Measurements from ENCODE around the gene SERPINA4. TPM values are rescaled to one million over a fixed set of nuclear protein-coding genes. Genes with fewer than 3 reads are reported as not detected.
"Not testable (repeated sequence)": the region's sequence is repeated elsewhere in the genome, so short reads cannot be mapped to it uniquely, and the experiment has no call there.

The SERPINA4 gene
- total and polyA plus RNA-seq, 2 donors (not counting 3 experiments of a cell fraction or from before 2014, with no cell fraction given) = not detected

DNA sequence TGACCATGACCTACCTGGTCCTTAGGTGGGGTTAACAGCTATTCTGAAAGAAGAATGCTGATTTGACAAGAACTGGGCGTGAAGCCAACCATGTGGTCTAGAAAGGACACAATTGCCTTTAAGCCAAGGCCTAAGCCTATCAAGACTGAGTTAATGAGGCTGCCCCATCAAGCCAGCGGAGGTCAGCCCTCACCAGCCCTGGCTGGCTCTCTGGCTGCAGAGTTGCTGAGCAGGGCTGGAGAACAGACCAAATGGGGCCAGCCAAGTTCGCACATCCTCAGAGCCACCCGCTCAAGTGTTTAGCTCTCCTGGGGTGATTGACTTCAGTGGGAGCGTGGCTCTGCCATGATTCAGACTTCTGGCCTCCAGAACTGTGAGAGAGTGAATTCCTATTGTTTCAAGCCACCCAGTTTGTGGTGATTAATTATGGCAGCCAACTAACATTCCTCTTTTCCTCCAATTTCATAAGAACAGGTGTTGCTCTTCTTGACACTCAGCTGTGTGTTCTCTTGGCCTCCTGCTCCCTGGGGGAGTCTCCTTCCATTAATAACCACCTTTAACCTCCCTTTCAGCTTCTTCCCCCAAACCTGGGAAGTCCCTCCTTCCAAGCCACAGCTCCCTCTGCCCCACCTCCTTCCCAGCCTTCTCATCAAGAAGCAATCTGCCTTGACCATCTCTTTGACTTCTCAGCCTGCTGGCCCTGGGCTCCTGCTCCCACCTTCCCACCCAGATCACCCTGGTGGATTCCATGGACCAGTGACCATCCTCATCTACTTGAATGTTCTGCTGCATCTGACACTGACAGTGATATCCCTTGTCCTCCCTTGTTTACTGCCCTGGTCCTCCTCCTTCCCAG lies 14.7 kb downstream of the SERPINA4 start:
- ChIA-PET CTCF (no interaction called here), POLR2A (no interaction called here)
- H3K9me3 ChIP-seq (replicated peaks; ENCODE audit: control insufficient read depth, insufficient read depth, low read length) = no peaks in the 10 kb centered on the region
- no peaks in the 10 kb centered on the region for H3K27me3 ChIP-seq (ENCODE audit: control insufficient read depth in 2 of 2, insufficient read depth in 2 of 2, low read length in 2 of 2)
- no peak for TF ChIP-seq POLR2AphosphoS5 (IDR thresholded peaks at IDR 0.05; ENCODE audit: insufficient read depth, low read depth, low read length)
- TF ChIP-seq GATA2 (IDR thresholded peaks at IDR 0.05; ENCODE audit: insufficient read depth, insufficient read length, low read depth, low read length) = no peak
- no peak for TF ChIP-seq JUN (IDR thresholded peaks at IDR 0.05; ENCODE audit: borderline replicate concordance, insufficient read depth, insufficient read length, low read depth)
- TF ChIP-seq POLR2A (IDR thresholded peaks at IDR 0.05; ENCODE audit: low read depth, low read length) = no peak
- TF ChIP-seq FOS (IDR thresholded peaks at IDR 0.05; ENCODE audit: borderline replicate concordance, insufficient read depth, low read length) = no peak
- H2AFZ ChIP-seq (ENCODE audit: low read depth, low read length) = no peak overlapping the region
- no peaks in the 10 kb centered on the region for H3K9me1 ChIP-seq (replicated peaks; ENCODE audit: control insufficient read depth, extremely low read depth, insufficient read depth, low read length)
- no peaks in the 10 kb centered on the region for H3K36me3 ChIP-seq (ENCODE audit: control insufficient read depth in 2 of 2, extremely low read depth in 1 of 2, insufficient read depth in 2 of 2, low read length in 2 of 2)
- no peak overlapping the region for H3K4me2 ChIP-seq (ENCODE audit: insufficient read depth, low read length)
- no peak overlapping the region for H3K4me3 ChIP-seq (replicated peaks in 1 of 3; ENCODE audit: insufficient read depth in 1 of 3, low read depth in 1 of 3, low read length in 3 of 3)
- dilution Hi-C loops (cut with MboI; ENCODE audit: extremely low pct_ligation_motif_present, low sequenced_read_pairs) = no loop called here
- no peaks in the 10 kb centered on the region for H3K4me1 ChIP-seq (ENCODE audit: control insufficient read depth, extremely low read depth, insufficient read depth, low read length)
- BruUV-seq (replicated peaks) = no TSS peak
- FAIRE-seq (no peak), DNase-seq (ENCODE audit: low read depth, low spot score) (no peak)
- H4K20me1 ChIP-seq (replicated peaks; ENCODE audit: control insufficient read depth, extremely low read depth, insufficient read depth, low read length) = no peaks in the 10 kb centered on the region
- no peaks in the 10 kb centered on the region for H3K79me2 ChIP-seq (ENCODE audit: control insufficient read depth, insufficient read depth, low read length)
- H3K9ac ChIP-seq (replicated peaks; ENCODE audit: extremely low read depth, insufficient read depth, low read length) = no peak overlapping the region
- intact Hi-C loops (cut with micrococcal nuclease) = no loop called here
- no peak overlapping the region for H3K27ac ChIP-seq (ENCODE audit: insufficient read depth, low read depth, low read length)

DNA sequence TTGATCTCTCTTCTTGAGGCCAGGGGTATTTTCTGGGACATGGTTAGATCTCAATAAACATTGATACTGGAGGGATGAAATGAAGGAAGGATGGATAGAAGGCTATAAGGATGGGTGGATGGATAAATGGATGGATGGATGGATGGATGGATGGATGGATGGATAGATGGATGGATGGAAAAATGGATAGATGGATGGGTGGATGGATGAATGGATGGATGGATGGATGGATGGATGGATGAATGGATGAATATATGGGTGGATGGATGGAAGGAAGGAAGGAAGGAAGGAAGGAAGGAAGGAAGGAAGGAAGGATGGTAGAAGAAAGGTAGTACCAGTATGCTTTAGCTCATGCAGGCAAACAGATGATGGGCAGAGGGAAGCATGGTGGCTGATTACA lies 16.2 kb downstream of the SERPINA4 start:
- CTCF ChIA-PET = not testable (repeated sequence)

More for the DNA sequence above, 16.2 kb downstream of the SERPINA4 start:
- H3K9me1 ChIP-seq (replicated peaks; ENCODE audit: control insufficient read depth, extremely low read depth, insufficient read depth, low read length); H3K4me3 ChIP-seq (replicated peaks in 1 of 3; ENCODE audit: insufficient read depth in 1 of 3, low read depth in 1 of 3, low read length in 3 of 3); H3K27me3 ChIP-seq (ENCODE audit: control insufficient read depth in 2 of 2, insufficient read depth in 2 of 2, low read length in 2 of 2); H2AFZ ChIP-seq (ENCODE audit: low read depth, low read length); H3K27ac ChIP-seq (ENCODE audit: insufficient read depth, low read depth, low read length); H4K20me1 ChIP-seq (replicated peaks; ENCODE audit: control insufficient read depth, extremely low read depth, insufficient read depth, low read length); intact Hi-C loops (cut with micrococcal nuclease); POLR2A ChIA-PET; H3K4me2 ChIP-seq (ENCODE audit: insufficient read depth, low read length); H3K9ac ChIP-seq (replicated peaks; ENCODE audit: extremely low read depth, insufficient read depth, low read length); H3K4me1 ChIP-seq (ENCODE audit: control insufficient read depth, extremely low read depth, insufficient read depth, low read length); H3K9me3 ChIP-seq (replicated peaks; ENCODE audit: control insufficient read depth, insufficient read depth, low read length); H3K36me3 ChIP-seq (ENCODE audit: control insufficient read depth in 2 of 2, extremely low read depth in 1 of 2, insufficient read depth in 2 of 2, low read length in 2 of 2); FAIRE-seq; DNase-seq (ENCODE audit: low read depth, low spot score); H3K79me2 ChIP-seq (ENCODE audit: control insufficient read depth, insufficient read depth, low read length); dilution Hi-C loops (cut with MboI; ENCODE audit: extremely low pct_ligation_motif_present, low sequenced_read_pairs); BruUV-seq (replicated peaks): not testable (repeated sequence)

Measured in endothelial cell of umbilical vein (primary cell).